ENCODE data around the gene GAREM2.

GAREM2 gene

GRCh38 chr2:26169226-26169625 lies 3.7 kb upstream of the GAREM2 start:
- in situ Hi-C loops (cut with MboI; ENCODE audit: low sequenced_read_pairs): no loop called here

GRCh38 chr2:26169681-26170414 lies 3.0 kb upstream of the GAREM2 start:
- in situ Hi-C loops (cut with MboI; ENCODE audit: low sequenced_read_pairs): no loop called here

GRCh38 chr2:26170795-26171194 lies 2.1 kb upstream of the GAREM2 start:
- in situ Hi-C loops (cut with MboI; ENCODE audit: low sequenced_read_pairs): no loop called here

- in situ Hi-C loops (cut with MboI; ENCODE audit: low sequenced_read_pairs): no loop called here
Observed at GRCh38 chr2:26172189-26172870, 558 bp upstream of the GAREM2 start.

GRCh38 chr2:26173776-26174482 lies 1.0 kb downstream of the GAREM2 start:
- in situ Hi-C loops (cut with MboI; ENCODE audit: low sequenced_read_pairs): no loop called here

- in situ Hi-C loops (cut with MboI; ENCODE audit: low sequenced_read_pairs): no loop called here
Observed at GRCh38 chr2:26174691-26175465, 2.0 kb downstream of the GAREM2 start.

- in situ Hi-C loops (cut with MboI; ENCODE audit: low sequenced_read_pairs): no loop called here
Observed at GRCh38 chr2:26175466-26176278, 2.8 kb downstream of the GAREM2 start.

- in situ Hi-C loops (cut with MboI; ENCODE audit: low sequenced_read_pairs): no loop called here
Observed at GRCh38 chr2:26176279-26176615, 3.4 kb downstream of the GAREM2 start.

- in situ Hi-C loops (cut with MboI; ENCODE audit: low sequenced_read_pairs): no loop called here
Observed at GRCh38 chr2:26177122-26177521, 4.2 kb downstream of the GAREM2 start.

GRCh38 chr2:26178246-26178645 lies 5.4 kb downstream of the GAREM2 start:
- in situ Hi-C loops (cut with MboI; ENCODE audit: low sequenced_read_pairs): no loop called here

GRCh38 chr2:26178746-26179436 lies 6.0 kb downstream of the GAREM2 start:
- in situ Hi-C loops (cut with MboI; ENCODE audit: low sequenced_read_pairs): no loop called here

- in situ Hi-C loops (cut with MboI; ENCODE audit: low sequenced_read_pairs): no loop called here
Observed at GRCh38 chr2:26179446-26179913, 6.6 kb downstream of the GAREM2 start.

- in situ Hi-C loops (cut with MboI; ENCODE audit: low sequenced_read_pairs): no loop called here
Observed at GRCh38 chr2:26182441-26182840, 9.6 kb downstream of the GAREM2 start.

- in situ Hi-C loops (cut with MboI; ENCODE audit: low sequenced_read_pairs): no loop called here
Observed at GRCh38 chr2:26182887-26183630, 10.2 kb downstream of the GAREM2 start.

GRCh38 chr2:26184121-26184520 lies 11.2 kb downstream of the GAREM2 start:
- in situ Hi-C loops (cut with MboI; ENCODE audit: low sequenced_read_pairs): no loop called here

- in situ Hi-C loops (cut with MboI; ENCODE audit: low sequenced_read_pairs): no loop called here
Observed at GRCh38 chr2:26184555-26185303, 11.8 kb downstream of the GAREM2 start.

GRCh38 chr2:26185304-26185928 lies 12.5 kb downstream of the GAREM2 start:
- in situ Hi-C loops (cut with MboI; ENCODE audit: low sequenced_read_pairs): no loop called here

Measured in hTERT RPE-1 (cell line).